ENCODE data around the gene CARMIL1.
"Not testable (repeated sequence)": the region's sequence is repeated elsewhere in the genome, so short reads cannot be mapped to it uniquely, and the experiment has no call there.

CARMIL1 gene

GRCh38 chr6:25583099-25583498 is 303.9 kb downstream of the CARMIL1 start:
- no peak overlapping the region for H3K27ac ChIP-seq
- no peak overlapping the region for H3K4me2 ChIP-seq (ENCODE audit: low read length)
- H2AFZ ChIP-seq, result no peak overlapping the region
- H3K79me2 ChIP-seq, result no peaks in the 10 kb centered on the region
- no peaks in the 10 kb centered on the region for H3K4me1 ChIP-seq
- H3K9me3 ChIP-seq (ENCODE audit: control insufficient read depth, low read length), result no peaks in the 10 kb centered on the region
- H3K9ac ChIP-seq, result no peak overlapping the region
- no peak for TF ChIP-seq CTCF (IDR thresholded peaks at IDR 0.05)
- no peak overlapping the region for H3K4me3 ChIP-seq (ENCODE audit: low read depth, low read length)
- no peaks in the 10 kb centered on the region for H3K36me3 ChIP-seq (ENCODE audit: control insufficient read depth, insufficient read depth, low read length)
- no peaks in the 10 kb centered on the region for H3K27me3 ChIP-seq (ENCODE audit: control insufficient read depth, insufficient read depth, low read length)

- H3K36me3 ChIP-seq (ENCODE audit: control insufficient read depth, insufficient read depth, low read length), result no peaks in the 10 kb centered on the region
- H3K4me2 ChIP-seq (ENCODE audit: low read length), result no peak overlapping the region
- no peak for TF ChIP-seq CTCF (IDR thresholded peaks at IDR 0.05)
- H3K27me3 ChIP-seq (ENCODE audit: control insufficient read depth, insufficient read depth, low read length), result no peaks in the 10 kb centered on the region
- H3K4me1 ChIP-seq, result no peaks in the 10 kb centered on the region
- H3K9me3 ChIP-seq (ENCODE audit: control insufficient read depth, low read length), result no peaks in the 10 kb centered on the region
- no peak overlapping the region for H3K9ac ChIP-seq
- no peaks in the 10 kb centered on the region for H3K79me2 ChIP-seq
- no peak overlapping the region for H2AFZ ChIP-seq
- H3K4me3 ChIP-seq (ENCODE audit: low read depth, low read length), result no peak overlapping the region
- H3K27ac ChIP-seq, result no peak overlapping the region
Observed at GRCh38 chr6:25583906-25584305, 304.7 kb downstream of the CARMIL1 start.

- H3K36me3 ChIP-seq (ENCODE audit: control insufficient read depth, insufficient read depth, low read length), result no peaks in the 10 kb centered on the region
- H3K4me3 ChIP-seq (ENCODE audit: low read depth, low read length), result no peak overlapping the region
- TF ChIP-seq CTCF (IDR thresholded peaks at IDR 0.05), result no peak
- H3K9me3 ChIP-seq (ENCODE audit: control insufficient read depth, low read length), result no peaks in the 10 kb centered on the region
- H3K4me1 ChIP-seq, result no peaks in the 10 kb centered on the region
- H3K27ac ChIP-seq, result no peak overlapping the region
- H2AFZ ChIP-seq, result no peak overlapping the region
- H3K9ac ChIP-seq, result no peak overlapping the region
- H3K79me2 ChIP-seq, result no peaks in the 10 kb centered on the region
- H3K4me2 ChIP-seq (ENCODE audit: low read length), result no peak overlapping the region
- H3K27me3 ChIP-seq (ENCODE audit: control insufficient read depth, insufficient read depth, low read length), result no peaks in the 10 kb centered on the region
Observed at GRCh38 chr6:25585225-25585624, 306.1 kb downstream of the CARMIL1 start.

- not testable (repeated sequence) for H3K9ac ChIP-seq; H3K27ac ChIP-seq; H3K9me3 ChIP-seq (ENCODE audit: control insufficient read depth, low read length); H3K27me3 ChIP-seq (ENCODE audit: control insufficient read depth, insufficient read depth, low read length); H3K4me1 ChIP-seq; H3K79me2 ChIP-seq; H3K36me3 ChIP-seq (ENCODE audit: control insufficient read depth, insufficient read depth, low read length); H2AFZ ChIP-seq; H3K4me3 ChIP-seq (ENCODE audit: low read depth, low read length); H3K4me2 ChIP-seq (ENCODE audit: low read length)
Observed at GRCh38 chr6:25586119-25586518, 306.9 kb downstream of the CARMIL1 start.

GRCh38 chr6:25586927-25587326 is 307.8 kb downstream of the CARMIL1 start:
- Histone ChIP-seq H3K9me3 (ENCODE audit: control insufficient read depth, low read length) (no peaks in the 10 kb centered on the region), H3K36me3 (ENCODE audit: control insufficient read depth, insufficient read depth, low read length) (no peaks in the 10 kb centered on the region), H3K4me2 (ENCODE audit: low read length) (no peak overlapping the region), H3K79me2 (no peaks in the 10 kb centered on the region), H2AFZ (no peak overlapping the region), H3K4me3 (ENCODE audit: low read depth, low read length) (no peak overlapping the region), H3K9ac (no peak overlapping the region), H3K27me3 (ENCODE audit: control insufficient read depth, insufficient read depth, low read length) (no peaks in the 10 kb centered on the region), H3K27ac (no peak overlapping the region), H3K4me1 (no peaks in the 10 kb centered on the region)
- no peak for TF ChIP-seq CTCF (IDR thresholded peaks at IDR 0.05)
